Stimulated activated CD8-positive, alpha-beta memory T cell treated with anti-CD3 and anti-CD28 coated beads, Interleukin-12 subunit alpha, Interleukin-12 subunit beta, amount 100 ng/mL, for 24 hours (primary cell): ENCODE measurements around the gene DHRS2.

Experiments
- DNase-seq: peaks from one replicate; pipeline ENCODE4 v3.0.0-alpha.2; 2020; ENCODE audit errors: extremely low read depth

Gene DHRS2

GRCh38 chr14:23612802-23613201 lies 23.4 kb upstream of the DHRS2 start:
- no peak for DNase-seq

- no peak for DNase-seq
These were observed 22.7 kb upstream of the DHRS2 start for GRCh38 chr14:23613242-23614070.

- no peak for DNase-seq
These were observed 21.8 kb upstream of the DHRS2 start for GRCh38 chr14:23614395-23614828.

GRCh38 chr14:23615856-23616255 lies 20.3 kb upstream of the DHRS2 start:
- no peak for DNase-seq

GRCh38 chr14:23617539-23617938 lies 18.6 kb upstream of the DHRS2 start:
- DNase-seq = no peak

GRCh38 chr14:23618415-23618988 lies 17.7 kb upstream of the DHRS2 start:
- no peak for DNase-seq

GRCh38 chr14:23620177-23620702 lies 15.9 kb upstream of the DHRS2 start:
- DNase-seq = no peak

- no peak for DNase-seq
These were observed 14.8 kb upstream of the DHRS2 start for GRCh38 chr14:23621204-23621931.

GRCh38 chr14:23621932-23622730 lies 14.0 kb upstream of the DHRS2 start:
- no peak for DNase-seq

GRCh38 chr14:23622990-23623389 lies 13.2 kb upstream of the DHRS2 start:
- DNase-seq = no peak

GRCh38 chr14:23623962-23624361 lies 12.2 kb upstream of the DHRS2 start:
- no peak for DNase-seq

GRCh38 chr14:23624830-23625404 lies 11.2 kb upstream of the DHRS2 start:
- DNase-seq = no peak

GRCh38 chr14:23626946-23627345 lies 9.2 kb upstream of the DHRS2 start:
- no peak for DNase-seq

GRCh38 chr14:23627961-23628360 lies 8.2 kb upstream of the DHRS2 start:
- DNase-seq = no peak

- no peak for DNase-seq
These were observed 7.0 kb upstream of the DHRS2 start for GRCh38 chr14:23629204-23629603.

GRCh38 chr14:23629832-23630396 lies 6.2 kb upstream of the DHRS2 start:
- no peak for DNase-seq

- DNase-seq = no peak
These were observed 5.5 kb upstream of the DHRS2 start for GRCh38 chr14:23630687-23631086.

- no peak for DNase-seq
These were observed 4.9 kb upstream of the DHRS2 start for GRCh38 chr14:23631234-23631633.

- peak; percentile 33 for DNase-seq
These were observed 4.3 kb upstream of the DHRS2 start for GRCh38 chr14:23631702-23632460.

GRCh38 chr14:23632461-23633159 lies 3.6 kb upstream of the DHRS2 start:
- no peak for DNase-seq
